GM13976 (cell line): ENCODE results near the gene CMKLR1.

Experiments used
- DNase-seq: peaks from one replicate; pipeline ENCODE4 v3.0.0; 2012; ENCODE audit warnings: low spot score
- CTCF ChIP-seq: IDR thresholded peaks from 2 replicates; pipeline ENCODE4 v1.5.1; 2012; ENCODE audit warnings: borderline replicate concordance, mild to moderate bottlenecking; ENCODE audit not compliant: insufficient read depth; ENCODE audit errors: extremely low read depth, missing control alignments, control extremely low read depth
- in situ Hi-C: fragments of 300-500 bp; cut with MboI; formaldehyde crosslinking; loops from one replicate; pipeline ENCODE4 v1.12.0; 2022; ENCODE audit warnings: low sequenced_read_pairs, mixed read lengths, inconsistent platforms; ENCODE audit not compliant: unreplicated experiment

Gene CMKLR1

GRCh38 chr12:108317308-108318234, 21.5 kb downstream of the CMKLR1 start:
- no peak for DNase-seq
- TF ChIP-seq CTCF: no peak
- in situ Hi-C loops: no loop called here

DNA sequence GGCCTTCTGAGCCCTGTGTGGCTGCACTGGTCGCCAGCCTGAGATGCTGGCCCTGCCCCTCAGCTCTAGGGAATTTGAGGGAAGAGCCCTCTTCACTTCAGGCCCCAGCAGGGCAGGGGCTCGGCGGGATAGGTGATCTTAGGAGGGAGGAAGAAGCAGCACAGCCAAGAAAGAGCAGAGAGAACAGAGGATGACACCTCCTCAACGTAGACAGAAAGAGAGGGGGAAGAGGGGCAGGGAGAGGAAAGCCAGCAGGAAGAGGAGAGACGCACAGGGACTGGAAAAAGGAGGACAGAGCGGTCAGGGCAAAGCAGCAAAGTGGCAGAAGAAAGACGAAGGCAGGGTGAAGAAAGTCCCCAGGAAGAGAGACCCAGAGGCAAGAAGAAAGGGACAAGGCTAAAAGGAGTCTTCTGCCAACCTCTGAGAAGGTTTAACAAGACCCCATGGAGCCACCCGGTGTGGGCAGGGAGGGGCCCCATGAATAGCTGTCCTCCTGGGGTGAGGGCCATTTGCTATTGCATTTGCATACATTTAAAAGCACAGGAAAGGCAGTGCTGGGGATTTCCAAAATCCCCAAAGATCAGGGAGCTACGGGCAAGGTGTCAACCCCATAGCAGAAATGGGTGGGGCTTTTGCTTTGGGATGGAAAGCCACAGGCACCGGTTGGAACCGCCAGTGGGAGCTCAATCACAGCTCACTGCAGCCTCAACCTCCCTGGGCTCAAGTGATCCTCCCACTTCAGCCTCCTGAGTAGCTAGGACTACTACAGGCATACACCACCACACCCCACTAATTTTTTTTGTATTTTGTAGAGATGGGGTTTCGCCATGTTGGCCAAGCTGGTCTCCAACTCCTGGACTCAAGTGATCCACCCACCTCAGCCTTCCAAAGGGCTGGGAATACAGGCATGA, 22.7 kb downstream of the CMKLR1 start:
- in situ Hi-C loops: no loop called here

GRCh38 chr12:108315486-108316105, 23.5 kb downstream of the CMKLR1 start:
- no peak for TF ChIP-seq CTCF
- in situ Hi-C loops: no loop called here
- DNase-seq: no peak

More for the DNA sequence above, 22.7 kb downstream of the CMKLR1 start:
- DNase-seq: no peak
- no peak for TF ChIP-seq CTCF

- in situ Hi-C loops: no loop called here
- TF ChIP-seq CTCF: no peak
- no peak for DNase-seq
Observed at GRCh38 chr12:108313606-108314351, 25.3 kb downstream of the CMKLR1 start.

GRCh38 chr12:108313241-108313605, 25.9 kb downstream of the CMKLR1 start:
- DNase-seq: no peak
- TF ChIP-seq CTCF: no peak
- in situ Hi-C loops: no loop called here
